Kidney (tissue), 14 donors: ENCODE data around the gene CSPG4. TPM values are rescaled to one million over a fixed set of nuclear protein-coding genes. Genes with fewer than 3 reads are reported as not detected.
"Not testable (repeated sequence)": the region's sequence is repeated elsewhere in the genome, so short reads cannot be mapped to it uniquely, and the experiment has no call there.

Experiments used
- DNase-seq, 5 donors: peaks; one replicate each; pipeline ENCODE4 v3.0.0-alpha.2; 2013 to 2020
- FAIRE-seq: peaks from 2 replicates; lab custom pipeline; 2012; peaks lifted over from hg19 to GRCh38; lab: Jason Lieb, UNC
- H3K27ac ChIP-seq, 2 donors: one replicate each; pipeline ENCODE4 v1.7.0; 2013; ENCODE audit warnings: low read depth in 2 of 2, low read length in 2 of 2, inconsistent platforms in 1 of 2
- H3K27me3 ChIP-seq: one replicate; pipeline ENCODE4 v1.7.1; 2013; ENCODE audit warnings: low read length, inconsistent platforms; ENCODE audit not compliant: control insufficient read depth, insufficient read depth
- H3K36me3 ChIP-seq, 3 donors: one replicate each; pipeline versions ENCODE4 v1.7.0 to v1.7.1; 2013; ENCODE audit warnings: low read length in 3 of 3, control low read depth in 1 of 3, inconsistent platforms in 1 of 3; ENCODE audit not compliant: insufficient read depth in 3 of 3, control insufficient read depth in 2 of 3
- H3K4me1 ChIP-seq, 3 donors: one replicate each; pipeline versions ENCODE4 v1.7.0 to v1.7.1; 2013; ENCODE audit warnings: low read length in 3 of 3, inconsistent platforms in 1 of 3, low read depth in 1 of 3; ENCODE audit not compliant: control insufficient read depth in 2 of 3, insufficient read depth in 2 of 3
- H3K4me3 ChIP-seq, 3 donors: one replicate each; pipeline versions ENCODE4 v1.7.0 to v1.8.1; 2013; ENCODE audit warnings: low read length in 3 of 3, control low read depth in 1 of 3, inconsistent platforms in 1 of 3
- H3K9ac ChIP-seq, 3 donors: one replicate each; pipeline versions ENCODE4 v1.7.0 to v1.7.1; 2013; ENCODE audit warnings: low read length in 3 of 3, control low read depth in 1 of 3, inconsistent platforms in 1 of 3
- H3K9me3 ChIP-seq, 3 donors: one replicate each; pipeline versions ENCODE4 v1.7.0 to v1.7.1; 2013; ENCODE audit warnings: low read length in 3 of 3, control low read depth in 1 of 3, inconsistent platforms in 1 of 3; ENCODE audit not compliant: control insufficient read depth in 2 of 3, insufficient read depth in 1 of 3
- CTCF ChIP-seq: IDR thresholded peaks from 3 replicates; pipeline ENCODE4 v1.5.1; 2012; ENCODE audit warnings: mild to moderate bottlenecking, moderate library complexity, borderline replicate concordance; ENCODE audit not compliant: insufficient read depth; ENCODE audit errors: extremely low read depth
- intact Hi-C: fragments of 100-400 bp; cut with DNase I; formaldehyde crosslinking; loops from one replicate; pipeline ENCODE4 v1.11.1; 2022
- polyA plus RNA-seq: library from polyadenylated mRNA; stranded (reverse); fragments of 350-450 nt; fragmentation: Illumina TruSeq; extraction: RNeasy Lipid Tissue Mini Kit (QIAGEN cat#74804); gene quantifications from one replicate; pipeline ENCODE4 v1.2.3, GENCODE V29; 2014; ENCODE audit warnings: low read depth, low replicate concordance; ENCODE audit not compliant: insufficient read depth
- total RNA-seq: library from RNA; stranded (reverse); fragmentation: NEBNext Ultra II Directional; extraction: Animal tissue kit (Norgen Biotek cat#: 25700); gene quantifications from one replicate; pipeline ENCODE4 v1.2.1, GENCODE V29; 2021
- donor health status: control.
- donor health status: control.
- donor health status: control.
- donor health status: control.
- donor health status: control.
- donor health status: DM: yes; HTN: yes; CAD: no.
- donor health status: Normal renal cell carcinoma (clear cell type).

CSPG4 gene
- total and polyA plus RNA-seq, 2 donors from 2014 or later: 4.4 to 30.7 TPM

GRCh38 chr15:75760704-75761435, 48.2 kb upstream of the CSPG4 start:
- H3K4me1 ChIP-seq: no peaks in the 10 kb centered on the region
- H3K9me3 ChIP-seq: no peaks in the 10 kb centered on the region
- TF ChIP-seq CTCF: no peak
- no peak overlapping the region for H3K4me3 ChIP-seq
- FAIRE-seq (no peak), DNase-seq (no peak)
- H3K27me3 ChIP-seq: no peaks in the 10 kb centered on the region
- no peak overlapping the region for H3K9ac ChIP-seq
- no peaks in the 10 kb centered on the region for H3K36me3 ChIP-seq
- no peak overlapping the region for H3K27ac ChIP-seq
- intact Hi-C loops: no loop called here

GRCh38 chr15:75760131-75760520, 47.5 kb upstream of the CSPG4 start:
- H3K36me3 ChIP-seq, intact Hi-C loops, FAIRE-seq, H3K4me3 ChIP-seq, H3K27me3 ChIP-seq, H3K9ac ChIP-seq, H3K27ac ChIP-seq, H3K9me3 ChIP-seq, H3K4me1 ChIP-seq, DNase-seq: not testable (repeated sequence)

GRCh38 chr15:75759416-75760130, 46.9 kb upstream of the CSPG4 start:
- H3K4me3 ChIP-seq: no peak overlapping the region
- no peak for DNase-seq
- no peak overlapping the region for H3K27ac ChIP-seq
- H3K4me1 ChIP-seq: no peaks in the 10 kb centered on the region
- TF ChIP-seq CTCF: no peak
- no peaks in the 10 kb centered on the region for H3K36me3 ChIP-seq
- no peaks in the 10 kb centered on the region for H3K27me3 ChIP-seq
- FAIRE-seq: no peak
- H3K9ac ChIP-seq: no peak overlapping the region
- intact Hi-C loops: no loop called here
- no peaks in the 10 kb centered on the region for H3K9me3 ChIP-seq
